Measurements from ENCODE around the gene TP53BP2. TPM values are rescaled to one million over a fixed set of nuclear protein-coding genes. Genes with fewer than 3 reads are reported as not detected.
"Not testable (repeated sequence)": the region's sequence is repeated elsewhere in the genome, so short reads cannot be mapped to it uniquely, and the experiment has no call there.

TP53BP2 gene, protein sequence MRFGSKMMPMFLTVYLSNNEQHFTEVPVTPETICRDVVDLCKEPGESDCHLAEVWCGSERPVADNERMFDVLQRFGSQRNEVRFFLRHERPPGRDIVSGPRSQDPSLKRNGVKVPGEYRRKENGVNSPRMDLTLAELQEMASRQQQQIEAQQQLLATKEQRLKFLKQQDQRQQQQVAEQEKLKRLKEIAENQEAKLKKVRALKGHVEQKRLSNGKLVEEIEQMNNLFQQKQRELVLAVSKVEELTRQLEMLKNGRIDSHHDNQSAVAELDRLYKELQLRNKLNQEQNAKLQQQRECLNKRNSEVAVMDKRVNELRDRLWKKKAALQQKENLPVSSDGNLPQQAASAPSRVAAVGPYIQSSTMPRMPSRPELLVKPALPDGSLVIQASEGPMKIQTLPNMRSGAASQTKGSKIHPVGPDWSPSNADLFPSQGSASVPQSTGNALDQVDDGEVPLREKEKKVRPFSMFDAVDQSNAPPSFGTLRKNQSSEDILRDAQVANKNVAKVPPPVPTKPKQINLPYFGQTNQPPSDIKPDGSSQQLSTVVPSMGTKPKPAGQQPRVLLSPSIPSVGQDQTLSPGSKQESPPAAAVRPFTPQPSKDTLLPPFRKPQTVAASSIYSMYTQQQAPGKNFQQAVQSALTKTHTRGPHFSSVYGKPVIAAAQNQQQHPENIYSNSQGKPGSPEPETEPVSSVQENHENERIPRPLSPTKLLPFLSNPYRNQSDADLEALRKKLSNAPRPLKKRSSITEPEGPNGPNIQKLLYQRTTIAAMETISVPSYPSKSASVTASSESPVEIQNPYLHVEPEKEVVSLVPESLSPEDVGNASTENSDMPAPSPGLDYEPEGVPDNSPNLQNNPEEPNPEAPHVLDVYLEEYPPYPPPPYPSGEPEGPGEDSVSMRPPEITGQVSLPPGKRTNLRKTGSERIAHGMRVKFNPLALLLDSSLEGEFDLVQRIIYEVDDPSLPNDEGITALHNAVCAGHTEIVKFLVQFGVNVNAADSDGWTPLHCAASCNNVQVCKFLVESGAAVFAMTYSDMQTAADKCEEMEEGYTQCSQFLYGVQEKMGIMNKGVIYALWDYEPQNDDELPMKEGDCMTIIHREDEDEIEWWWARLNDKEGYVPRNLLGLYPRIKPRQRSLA
- total RNA-seq, result 10 to 100 TPM; 21.9 to 57.1 TPM

DNA sequence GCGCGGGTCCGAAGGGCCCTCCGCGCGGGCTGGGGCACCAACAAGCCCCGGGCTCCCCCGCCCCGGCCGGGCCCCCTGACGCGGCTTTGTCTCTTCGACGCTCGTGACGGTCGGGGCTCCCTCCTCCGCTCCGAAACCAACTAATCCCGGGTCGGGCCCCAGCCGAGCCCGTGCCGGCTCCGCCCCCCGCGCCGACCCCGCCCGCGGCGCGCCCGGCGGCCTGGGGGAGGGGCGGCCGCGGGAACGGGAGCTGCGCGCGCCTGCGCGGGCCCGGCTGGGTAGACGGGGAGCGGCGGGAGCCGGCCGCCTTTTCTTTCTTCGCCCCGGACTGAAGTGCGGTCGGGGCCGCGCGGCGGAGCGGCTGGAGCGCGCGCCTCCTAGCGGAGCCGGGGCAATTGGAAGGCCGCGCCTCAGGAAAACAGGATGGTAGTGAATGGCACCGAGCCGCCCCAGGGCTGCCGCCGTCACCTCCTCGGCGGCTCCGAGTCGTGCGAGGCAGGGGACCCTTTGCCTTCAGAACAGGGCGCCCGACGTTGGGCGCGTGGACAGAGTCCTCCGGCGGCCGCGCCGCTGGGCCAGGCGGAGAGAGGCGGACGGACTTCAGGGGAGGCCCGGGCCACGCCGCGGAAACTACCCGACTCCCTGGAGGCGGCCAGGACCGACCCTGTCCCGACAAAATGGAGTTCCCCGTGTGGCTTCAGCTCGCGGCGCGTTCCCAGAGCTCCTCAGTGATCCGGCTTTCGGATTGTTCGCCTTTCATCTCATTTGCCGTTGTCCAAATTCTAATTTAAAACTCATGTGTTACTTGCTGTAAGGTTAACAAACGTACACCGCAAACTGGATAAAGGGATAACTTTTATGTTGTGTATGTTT, at the start of gene TP53BP2:
TP53BP2 (minus strand) TSS at position 138 of the 873 bp plus-strand sequence. CDS start 267 bp downstream, outside the sequence.
- ATAC-seq, result peak; percentile 71 to 85
- Mint-ChIP-seq H3K36me3 (peaks cover 8 to 20% of the 10 kb centered on the region in 2 donors), H3K9me3 (peaks cover 0 to 18% of the 10 kb centered on the region in 2 donors), H3K27ac (peak within 1 kb of the TSS; percentile 99)
- DNase-seq (ENCODE audit: low spot score in 2 of 2), result peak; percentile 86 to 89

GRCh38 chr1:223890494-223890893, 44.7 kb upstream of the TP53BP2 start:
- H3K36me3 Mint-ChIP-seq; DNase-seq (ENCODE audit: low spot score in 2 of 2); H3K27ac Mint-ChIP-seq; ATAC-seq; H3K9me3 Mint-ChIP-seq: not testable (repeated sequence)

DNA sequence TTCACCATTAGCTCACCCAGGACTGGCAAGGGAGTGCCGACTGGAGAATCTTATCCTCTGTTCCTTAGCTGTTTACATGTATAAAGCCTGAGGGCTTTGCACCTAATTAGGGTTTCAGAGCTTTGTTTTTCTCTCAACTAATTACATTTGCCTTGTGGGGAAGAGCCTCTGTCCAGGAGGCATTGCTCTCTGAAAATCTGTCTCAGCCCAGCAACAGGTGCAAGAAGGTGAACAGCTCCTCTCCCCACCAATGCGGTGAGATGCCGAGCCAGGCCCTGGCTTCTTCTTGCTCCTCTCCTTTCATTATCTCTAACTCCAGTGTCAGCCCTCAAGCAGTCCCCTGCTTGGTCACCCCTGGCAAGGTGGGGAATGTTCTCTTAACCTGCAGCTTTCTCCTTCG, 43.6 kb upstream of the TP53BP2 start:
- not testable (repeated sequence) for H3K27ac Mint-ChIP-seq; DNase-seq (ENCODE audit: low spot score in 2 of 2); H3K36me3 Mint-ChIP-seq; ATAC-seq; H3K9me3 Mint-ChIP-seq

- Mint-ChIP-seq H3K27ac (no peak overlapping the region), H3K36me3 (no peaks in the 10 kb centered on the region), H3K9me3 (no peaks in the 10 kb centered on the region)
- ATAC-seq, result peak in 1 of 2 donors; percentile 55
- no peak for DNase-seq (ENCODE audit: low spot score in 2 of 2)
Measured at GRCh38 chr1:223887747-223888418, 42.1 kb upstream of the TP53BP2 start.

DNA sequence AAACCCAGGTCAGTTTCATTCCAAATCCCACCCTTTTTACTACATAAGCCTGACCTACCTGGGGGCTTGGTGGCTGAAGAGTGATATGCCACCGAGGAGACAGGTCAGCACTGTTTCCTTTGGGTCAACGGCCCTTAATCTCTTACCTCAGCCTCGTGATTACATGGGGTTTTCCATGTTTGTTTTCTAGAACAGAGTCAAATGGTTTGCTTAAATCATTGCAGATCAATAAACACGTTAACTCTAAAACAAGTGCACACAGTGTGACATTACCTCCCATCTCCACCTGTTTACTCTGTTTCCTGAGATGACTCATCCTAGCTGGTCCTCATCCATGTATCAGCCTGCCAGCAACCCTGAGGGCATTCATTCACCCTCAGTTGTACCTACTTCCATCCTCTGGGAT, 40.8 kb upstream of the TP53BP2 start:
- Mint-ChIP-seq H3K9me3 (no peaks in the 10 kb centered on the region), H3K36me3 (no peaks in the 10 kb centered on the region), H3K27ac (no peak overlapping the region)
- ATAC-seq (no peak), DNase-seq (ENCODE audit: low spot score in 2 of 2) (no peak)

GRCh38 chr1:223885614-223886013, 39.9 kb upstream of the TP53BP2 start:
- no peaks in the 10 kb centered on the region for H3K9me3 Mint-ChIP-seq
- no peaks in the 10 kb centered on the region for H3K36me3 Mint-ChIP-seq
- no peak overlapping the region for H3K27ac Mint-ChIP-seq
- no peak for DNase-seq (ENCODE audit: low spot score in 2 of 2)
- no peak for ATAC-seq

DNA sequence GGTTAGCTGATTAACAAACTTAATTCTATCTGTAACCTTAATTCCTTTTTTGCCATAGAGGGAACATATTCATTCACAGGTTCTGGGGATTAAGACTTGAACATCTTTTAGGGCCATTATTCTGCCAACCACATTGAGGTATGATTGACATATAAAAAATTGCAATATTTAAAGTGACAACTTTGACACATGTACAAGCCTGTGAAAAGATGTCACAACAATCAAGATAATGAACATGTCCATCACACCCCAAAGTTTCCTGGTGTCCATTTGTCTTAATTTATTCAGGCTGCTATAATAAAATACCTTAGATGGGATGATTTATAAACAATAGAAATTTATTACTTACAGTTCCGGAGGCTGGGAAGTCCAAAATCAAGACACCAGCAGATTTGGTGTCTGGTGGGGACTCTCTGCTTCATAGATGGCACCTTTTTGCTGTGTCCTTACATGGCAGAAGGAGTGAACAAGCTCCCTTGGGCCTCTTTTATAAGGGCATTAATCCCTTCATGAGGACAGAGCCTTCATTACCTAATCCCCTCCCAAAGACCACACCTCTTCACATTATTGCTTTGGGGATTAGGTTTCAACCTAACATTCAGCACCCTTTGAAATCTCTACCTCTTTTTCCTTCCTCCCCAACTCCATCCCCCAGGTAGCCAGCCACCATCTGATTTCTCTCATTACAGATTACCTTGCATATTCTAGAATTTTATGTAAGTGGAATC, 33.0 kb upstream of the TP53BP2 start:
- no peak for ATAC-seq
- DNase-seq (ENCODE audit: low spot score in 2 of 2), result no peak
- no peak overlapping the region for H3K27ac Mint-ChIP-seq
- H3K36me3 Mint-ChIP-seq, result no peaks in the 10 kb centered on the region
- H3K9me3 Mint-ChIP-seq, result no peaks in the 10 kb centered on the region

DNA sequence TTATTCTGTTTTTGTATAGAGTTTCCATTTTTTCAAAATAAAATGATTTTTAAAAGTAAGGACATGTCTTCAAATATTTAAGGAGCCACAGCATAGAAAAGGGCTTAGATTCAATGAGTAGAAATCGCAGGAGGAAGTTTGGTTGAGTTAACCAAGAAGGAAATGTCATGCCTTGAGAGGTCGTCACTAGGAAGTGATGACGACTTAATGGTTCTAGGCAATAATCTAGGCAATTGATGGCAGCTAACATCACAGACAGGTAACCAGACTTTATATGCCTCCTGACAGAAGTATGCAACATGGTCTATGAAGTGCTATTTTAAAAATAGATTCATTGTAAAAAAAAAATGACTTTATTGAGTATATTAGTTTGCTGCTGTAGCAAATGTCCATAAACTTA, 32.1 kb upstream of the TP53BP2 start:
- Mint-ChIP-seq H3K27ac (no peak overlapping the region), H3K9me3 (no peaks in the 10 kb centered on the region), H3K36me3 (no peaks in the 10 kb centered on the region)
- ATAC-seq (no peak), DNase-seq (ENCODE audit: low spot score in 2 of 2) (no peak)

- DNase-seq (ENCODE audit: low spot score in 2 of 2), result no peak
- ATAC-seq, result no peak
- Mint-ChIP-seq H3K27ac (no peak overlapping the region), H3K9me3 (no peaks in the 10 kb centered on the region), H3K36me3 (no peaks in the 10 kb centered on the region)
Measured at GRCh38 chr1:223876590-223876989, 30.8 kb upstream of the TP53BP2 start.

DNA sequence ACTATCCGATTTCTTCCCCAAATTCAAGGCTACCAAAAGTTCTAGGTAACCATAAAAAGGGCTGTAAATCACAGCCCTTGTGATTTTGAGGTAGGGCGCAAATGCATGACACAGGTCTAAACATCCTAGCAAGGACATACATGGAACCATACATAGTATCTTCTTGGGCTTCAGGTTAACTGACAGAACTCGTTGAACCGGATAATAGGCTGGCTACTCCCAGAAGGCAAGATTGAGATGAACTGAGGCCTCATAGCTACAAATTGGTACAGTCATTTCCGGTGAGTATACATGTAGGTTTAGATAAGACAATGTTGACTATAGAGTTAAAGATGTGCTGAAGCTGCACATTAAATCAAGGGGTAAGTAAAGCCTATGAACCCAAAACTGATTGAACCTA, 27.3 kb upstream of the TP53BP2 start:
- DNase-seq (ENCODE audit: low spot score in 2 of 2) (no peak), ATAC-seq (no peak)
- Mint-ChIP-seq H3K27ac (no peak overlapping the region), H3K36me3 (no peaks in the 10 kb centered on the region), H3K9me3 (no peaks in the 10 kb centered on the region)

GRCh38 chr1:223872308-223872901, 26.7 kb upstream of the TP53BP2 start:
- Mint-ChIP-seq H3K36me3 (no peaks in the 10 kb centered on the region), H3K27ac (peak overlapping the region in 1 of 2 donors; percentile 7), H3K9me3 (no peaks in the 10 kb centered on the region)
- ATAC-seq (no peak), DNase-seq (ENCODE audit: low spot score in 2 of 2) (no peak)

DNA sequence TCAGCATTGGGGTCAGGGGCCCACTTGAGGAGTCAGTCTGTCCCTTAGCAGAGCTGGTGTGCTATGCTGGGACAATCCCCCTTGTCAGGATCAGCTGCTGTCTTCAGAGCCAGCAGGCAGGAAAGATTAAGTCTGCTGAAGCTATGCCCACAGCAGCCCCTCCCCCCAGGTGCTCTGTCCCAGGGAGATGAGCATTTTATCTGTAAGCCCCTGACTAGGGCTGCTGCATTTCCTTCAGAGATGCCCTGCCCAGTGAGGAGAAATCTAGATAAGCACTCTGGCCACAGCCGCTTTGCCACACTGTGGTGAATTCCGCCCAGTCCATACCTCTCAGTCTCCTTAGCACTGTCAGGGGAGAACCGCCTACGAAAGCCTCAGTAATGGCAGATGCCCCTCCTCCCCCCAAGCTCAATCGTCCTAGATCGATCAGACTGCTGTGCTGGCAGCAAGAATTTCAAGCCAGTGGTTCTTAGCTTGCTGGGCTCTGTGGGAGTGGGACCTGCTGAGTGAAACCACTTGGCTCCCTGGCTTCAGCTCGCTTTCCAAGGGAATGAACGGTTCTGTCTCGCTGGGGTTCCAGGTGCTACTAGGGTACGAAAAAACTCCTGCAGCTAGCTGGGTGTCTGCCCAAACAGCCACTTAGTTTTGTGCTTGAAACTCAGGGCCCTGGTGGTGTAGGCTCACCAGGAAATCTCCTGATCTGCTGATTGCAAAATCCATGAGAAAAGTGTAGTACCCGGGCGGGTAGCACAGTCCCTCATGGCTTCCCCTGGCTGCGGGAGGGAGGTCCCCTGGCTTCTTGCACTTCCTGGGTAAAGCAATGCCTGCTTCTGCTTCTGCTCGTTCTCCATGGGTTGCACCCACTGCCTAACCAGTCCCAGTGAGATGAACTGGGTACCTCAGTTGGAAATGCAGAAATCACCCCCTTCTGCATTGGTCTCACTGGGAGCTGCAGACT, 25.1 kb upstream of the TP53BP2 start:
- ATAC-seq (no peak), DNase-seq (ENCODE audit: low spot score in 2 of 2) (no peak)
- Mint-ChIP-seq H3K36me3 (no peaks in the 10 kb centered on the region), H3K9me3 (no peaks in the 10 kb centered on the region), H3K27ac (no peak overlapping the region)

GRCh38 chr1:223864599-223865368, 19.0 kb upstream of the TP53BP2 start:
- H3K36me3 Mint-ChIP-seq; H3K9me3 Mint-ChIP-seq; ATAC-seq; H3K27ac Mint-ChIP-seq; DNase-seq (ENCODE audit: low spot score in 2 of 2): not testable (repeated sequence)
